ENCODE data around the gene SLC6A11.

DNA sequence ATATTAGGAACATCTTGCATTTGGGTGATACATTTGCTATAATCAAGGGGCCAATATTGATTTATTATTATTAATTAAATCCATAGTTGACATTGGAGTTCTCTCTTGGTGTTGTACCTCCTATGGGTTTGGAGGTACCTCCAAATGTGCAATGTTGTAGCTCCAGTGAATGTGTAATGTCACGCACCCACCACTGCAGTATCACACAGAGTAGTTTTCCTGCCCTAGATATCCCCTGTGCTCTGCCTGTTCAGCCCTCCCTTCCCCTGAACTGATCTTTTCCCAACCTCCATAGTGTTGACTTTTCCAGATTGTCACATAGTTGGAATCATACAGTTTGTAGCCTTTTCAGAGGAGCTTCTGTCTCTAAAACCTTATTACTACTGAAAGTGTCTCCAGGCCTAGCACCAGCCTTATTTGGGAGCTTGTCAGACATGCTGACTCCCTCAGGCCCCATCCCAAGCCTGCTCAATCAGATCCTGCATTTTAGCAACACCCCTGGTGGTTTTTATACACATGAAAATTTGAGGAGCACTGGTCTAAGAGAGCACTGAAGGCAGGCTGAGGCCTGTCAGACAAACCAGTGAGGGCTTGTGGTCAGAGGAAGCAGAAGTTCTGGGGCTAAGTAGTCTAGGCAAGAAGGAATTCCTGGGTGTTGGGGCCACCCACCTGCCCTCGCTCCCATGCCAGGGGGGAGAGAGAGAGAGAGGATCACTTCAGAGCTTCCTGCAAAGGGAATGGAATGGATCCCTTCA lies 73.4 kb downstream of the SLC6A11 start:
- TF ChIP-seq TAF1 (IDR thresholded peaks at IDR 0.05; ENCODE audit: borderline replicate concordance, low read depth, low read length) (no peak), POLR2AphosphoS5 (IDR thresholded peaks at IDR 0.05; ENCODE audit: low read depth, low read length) (no peak)

Measured in GM12892 (cell line).